Left renal cortex interstitium (tissue), 4 donors: ENCODE results near the gene ACKR4. TPM values are rescaled to one million over a fixed set of nuclear protein-coding genes. Genes with fewer than 3 reads are reported as not detected.
"Not testable (repeated sequence)": the region's sequence is repeated elsewhere in the genome, so short reads cannot be mapped to it uniquely, and the experiment has no call there.

ENCODE experiments used
- DNase-seq, 4 donors: peaks; one replicate each; pipeline ENCODE4 v3.0.0-alpha.2; 2013; ENCODE audit warnings: low read depth in 4 of 4, low spot score in 2 of 4, missing footprints in 1 of 4
- polyA plus RNA-seq, 4 donors: library from polyadenylated mRNA; unstranded; fragments of 120-200 nt; gene quantifications; one replicate each; pipeline ENCODE4 v1.2.1, GENCODE V29; 2013; ENCODE audit not compliant: insufficient read length in 4 of 4

ACKR4 gene
- polyA plus RNA-seq, 4 donors = 1.7 to 3.7 (median 2.3) TPM

DNA sequence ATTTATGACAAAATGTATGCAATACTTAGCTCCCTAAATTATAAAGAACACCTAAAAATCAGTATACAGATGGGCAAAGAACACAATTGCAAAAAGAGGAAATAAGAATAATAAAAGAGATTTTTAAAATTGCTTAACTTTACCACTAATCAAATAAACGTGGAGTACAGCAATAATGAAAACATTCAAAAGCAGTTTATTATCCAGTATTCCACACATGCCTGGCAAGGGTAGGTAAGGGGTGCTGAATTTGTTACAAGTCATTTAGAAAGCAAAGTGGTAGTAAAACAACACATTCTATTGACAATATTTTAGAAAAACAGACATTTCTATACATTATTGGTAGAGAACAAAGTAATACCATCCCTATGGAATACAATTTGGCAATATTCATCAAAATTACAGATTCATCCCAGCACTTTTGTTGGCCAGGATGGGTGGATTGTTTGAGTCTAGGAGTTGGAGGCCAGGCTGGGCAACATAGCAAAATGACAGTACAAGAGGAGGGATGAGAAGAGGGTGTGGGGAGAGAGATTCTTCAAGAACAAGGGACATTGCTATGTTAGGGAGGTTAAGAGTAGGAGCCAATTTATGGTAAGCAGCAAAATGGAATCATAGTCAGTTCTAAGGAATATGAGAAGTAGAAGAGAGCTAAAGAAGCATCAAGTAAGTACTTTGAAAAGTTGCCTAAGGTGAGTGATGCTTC is 3.7 kb upstream of the ACKR4 start:
- DNase-seq = no peak

- no peak for DNase-seq
Observed at GRCh38 chr3:132593947-132594323, 3.1 kb upstream of the ACKR4 start.

- no peak for DNase-seq
Observed at GRCh38 chr3:132594498-132594897, 2.6 kb upstream of the ACKR4 start.

GRCh38 chr3:132595014-132595413 is 2.1 kb upstream of the ACKR4 start:
- no peak for DNase-seq

DNA sequence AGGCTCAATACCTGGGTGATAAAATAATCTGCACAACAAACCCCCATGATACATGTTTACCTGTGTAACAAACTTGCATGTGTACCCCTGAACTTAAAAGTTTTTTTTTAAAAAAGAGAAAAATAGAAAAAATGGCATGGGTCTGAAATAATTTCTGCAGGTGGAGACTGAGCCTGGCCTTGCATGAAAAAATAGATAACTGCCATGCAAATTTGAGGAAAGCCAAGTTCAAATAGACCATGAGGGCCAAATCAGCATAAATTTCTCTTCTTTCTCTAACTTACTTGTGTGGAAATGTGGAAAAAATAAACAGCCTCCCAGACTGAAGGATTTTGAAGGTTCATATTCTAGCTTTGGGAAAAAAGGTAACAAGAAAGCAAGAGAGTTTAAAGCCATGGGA is 744 bp upstream of the ACKR4 start:
- no peak for DNase-seq

DNA sequence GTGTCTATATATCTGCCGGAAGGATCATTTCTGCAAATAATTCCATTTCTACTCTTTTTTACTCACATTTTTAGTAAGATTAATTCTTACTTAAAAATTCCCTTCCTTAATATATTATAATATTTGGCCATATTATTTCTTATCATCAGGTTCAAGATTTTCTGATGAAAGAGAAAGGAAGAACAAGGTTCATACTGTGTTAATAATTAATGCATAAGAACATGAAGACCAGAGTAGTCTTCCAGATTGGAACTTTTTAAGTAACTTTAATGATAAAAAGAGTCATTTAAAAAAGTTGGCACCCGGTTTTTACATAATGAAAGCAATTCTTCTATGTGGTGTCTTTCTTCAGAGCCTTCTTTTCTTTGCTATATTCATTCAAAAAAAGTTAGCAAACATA is 590 bp downstream of the ACKR4 start:
- no peak for DNase-seq

DNA sequence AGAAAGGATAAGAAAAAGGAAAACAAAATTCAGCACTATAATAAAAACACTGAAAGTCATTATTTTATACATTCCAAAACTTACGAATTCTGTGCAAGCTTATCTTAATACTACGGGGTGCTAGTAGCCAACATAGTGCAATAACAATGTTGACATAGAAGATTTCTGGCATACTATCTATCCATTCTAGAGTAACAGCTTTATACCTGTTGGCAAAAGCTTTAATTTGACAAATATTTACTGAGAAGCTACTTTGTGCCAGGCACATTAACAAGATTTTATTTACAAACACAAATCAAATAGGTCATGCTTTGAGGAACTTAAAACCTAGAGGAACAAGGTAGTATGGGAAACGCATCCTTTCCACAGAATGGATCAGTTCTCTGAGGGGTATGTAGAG is 1.1 kb downstream of the ACKR4 start:
- no peak for DNase-seq

DNA sequence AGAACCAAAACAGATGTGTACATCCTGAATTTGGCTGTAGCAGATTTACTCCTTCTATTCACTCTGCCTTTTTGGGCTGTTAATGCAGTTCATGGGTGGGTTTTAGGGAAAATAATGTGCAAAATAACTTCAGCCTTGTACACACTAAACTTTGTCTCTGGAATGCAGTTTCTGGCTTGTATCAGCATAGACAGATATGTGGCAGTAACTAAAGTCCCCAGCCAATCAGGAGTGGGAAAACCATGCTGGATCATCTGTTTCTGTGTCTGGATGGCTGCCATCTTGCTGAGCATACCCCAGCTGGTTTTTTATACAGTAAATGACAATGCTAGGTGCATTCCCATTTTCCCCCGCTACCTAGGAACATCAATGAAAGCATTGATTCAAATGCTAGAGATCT is 3.5 kb downstream of the ACKR4 start:
- not testable (repeated sequence) for DNase-seq

- DNase-seq = no peak
Observed at GRCh38 chr3:132605374-132605792, 8.3 kb downstream of the ACKR4 start.

GRCh38 chr3:132606085-132606484 is 9.0 kb downstream of the ACKR4 start:
- no peak for DNase-seq

DNA sequence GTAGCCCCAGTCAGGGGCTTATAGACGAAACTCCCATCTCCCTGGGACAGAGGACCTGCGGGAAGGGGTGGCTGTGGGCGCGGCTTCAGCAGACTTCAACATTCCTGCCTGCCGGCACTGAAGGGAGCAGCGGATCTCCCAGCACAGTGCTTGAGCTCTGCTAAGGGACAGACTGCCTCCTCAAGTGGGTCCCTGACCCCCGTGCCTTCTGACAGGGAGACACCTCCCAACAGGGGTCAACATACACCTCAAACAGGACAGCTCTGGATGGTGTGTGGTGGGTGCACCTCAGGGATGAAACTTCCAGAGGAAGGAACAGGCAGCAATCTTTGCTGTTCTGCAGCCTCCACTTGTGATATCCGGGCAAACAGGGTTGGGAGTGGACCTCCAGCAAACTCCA is 9.6 kb downstream of the ACKR4 start:
- DNase-seq = not testable (repeated sequence)

DNA sequence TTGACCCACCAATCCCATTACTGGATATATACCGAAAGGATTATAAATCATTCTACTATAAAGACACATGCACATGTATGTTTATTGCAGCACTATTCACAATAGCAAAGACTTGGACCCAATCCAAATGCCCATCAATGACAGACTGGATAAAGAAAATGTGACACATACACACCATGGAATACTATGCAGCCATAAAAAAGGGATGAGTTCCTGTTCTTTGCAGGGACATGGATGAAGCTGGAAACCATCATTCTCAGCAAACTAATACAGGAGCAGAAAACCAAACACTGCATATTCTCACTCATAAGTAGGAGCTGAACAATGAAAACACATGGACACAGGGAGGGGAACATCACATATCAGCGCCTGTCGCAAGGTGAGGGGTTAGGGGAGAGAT is 18.2 kb downstream of the ACKR4 start:
- DNase-seq = not testable (repeated sequence)

DNA sequence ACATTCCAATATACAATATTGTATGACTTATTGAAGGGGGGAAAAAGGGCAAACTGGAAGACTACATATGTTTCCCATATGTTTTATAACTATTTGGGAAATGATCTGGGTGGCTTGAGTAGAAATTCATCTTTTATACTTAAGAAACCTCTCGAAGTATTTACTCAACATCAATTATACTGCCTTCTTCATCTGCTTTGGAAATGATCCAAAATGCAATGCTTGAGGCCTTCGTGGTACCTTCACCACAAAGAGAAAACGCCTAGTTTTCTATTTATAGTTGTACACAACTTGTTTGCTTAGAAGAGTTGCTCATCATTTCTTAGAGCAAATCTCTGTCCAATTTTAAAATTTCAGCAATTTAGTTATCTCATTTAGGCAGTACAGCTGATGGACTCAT is 18.8 kb downstream of the ACKR4 start:
- no peak for DNase-seq

DNA sequence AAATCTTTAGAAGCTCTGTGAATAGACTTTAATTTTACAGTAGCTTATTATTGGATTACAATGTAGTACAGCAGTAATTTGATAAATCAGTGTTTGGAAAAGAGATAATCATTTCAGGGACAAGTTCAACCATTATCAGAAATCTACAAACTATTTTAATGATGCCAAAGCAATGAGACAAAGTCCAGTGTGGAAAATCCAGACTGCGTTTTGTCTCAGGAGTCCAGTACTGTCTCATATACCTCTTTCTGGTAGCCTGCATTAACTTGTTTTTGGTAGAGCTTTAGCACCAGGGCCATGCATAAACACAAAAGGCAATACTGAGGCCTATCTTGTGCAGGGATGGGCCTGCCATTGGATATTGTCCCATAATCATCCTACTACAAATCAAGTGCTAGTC is 19.7 kb downstream of the ACKR4 start:
- no peak for DNase-seq

DNA sequence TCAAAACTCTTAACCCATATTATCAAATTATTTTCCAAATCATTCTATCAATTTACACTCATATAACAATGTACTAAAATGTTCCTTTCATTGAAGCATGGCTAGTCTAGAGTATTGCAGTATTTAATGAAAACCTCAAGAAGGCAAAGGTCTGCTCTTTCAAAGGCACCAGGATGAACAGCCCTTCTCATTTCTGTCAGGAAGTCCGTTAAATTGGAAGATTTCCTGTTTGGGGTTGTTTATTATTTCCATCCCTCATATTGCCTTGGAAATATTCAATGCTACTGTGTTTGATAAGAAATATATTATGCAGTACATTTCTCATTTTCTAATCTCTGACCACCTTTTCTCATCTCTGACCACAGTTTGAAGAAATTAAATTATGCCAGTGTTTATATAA is 25.1 kb downstream of the ACKR4 start:
- DNase-seq = no peak

- no peak for DNase-seq
Observed at GRCh38 chr3:132622761-132623160, 25.7 kb downstream of the ACKR4 start.

DNA sequence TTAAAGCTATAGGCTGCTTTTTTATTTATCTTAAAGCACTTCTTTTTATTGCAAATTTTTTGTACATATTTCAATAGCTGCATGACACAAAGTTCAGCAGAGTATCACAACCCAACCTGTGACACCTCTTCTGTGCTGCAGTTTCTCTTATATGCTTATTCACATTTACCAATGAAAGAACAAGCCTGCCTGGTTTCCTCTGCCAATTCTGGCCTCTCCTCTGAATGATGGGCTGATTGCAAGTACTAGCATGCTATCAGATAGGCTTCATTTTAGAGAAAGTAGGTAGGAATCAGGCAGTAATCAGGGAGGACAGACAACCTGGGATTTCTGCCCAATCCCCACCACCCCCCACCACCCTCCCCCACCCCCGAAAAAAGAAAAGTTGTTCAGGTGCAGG is 26.6 kb downstream of the ACKR4 start:
- DNase-seq = no peak

DNA sequence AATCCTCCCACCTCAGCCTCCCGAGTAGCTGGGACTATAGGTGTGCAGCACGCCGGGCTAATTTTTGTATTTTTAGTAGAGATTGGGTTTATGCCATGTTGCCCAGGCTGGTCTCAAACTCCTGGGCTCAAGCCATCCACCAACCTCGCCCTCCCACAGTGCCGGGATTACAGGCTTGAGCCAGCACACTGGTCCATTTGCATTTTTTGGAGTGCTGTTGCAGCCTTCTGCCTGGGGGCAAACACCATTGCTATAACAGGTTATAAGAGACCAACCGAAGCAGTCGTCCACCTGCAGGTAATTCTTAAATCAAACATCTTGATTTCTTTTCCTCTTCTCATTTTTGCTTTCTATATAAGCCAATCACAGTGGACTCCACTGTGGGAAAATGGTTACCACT is 27.7 kb downstream of the ACKR4 start:
- DNase-seq = no peak

GRCh38 chr3:132625613-132626012 is 28.5 kb downstream of the ACKR4 start:
- no peak for DNase-seq

DNA sequence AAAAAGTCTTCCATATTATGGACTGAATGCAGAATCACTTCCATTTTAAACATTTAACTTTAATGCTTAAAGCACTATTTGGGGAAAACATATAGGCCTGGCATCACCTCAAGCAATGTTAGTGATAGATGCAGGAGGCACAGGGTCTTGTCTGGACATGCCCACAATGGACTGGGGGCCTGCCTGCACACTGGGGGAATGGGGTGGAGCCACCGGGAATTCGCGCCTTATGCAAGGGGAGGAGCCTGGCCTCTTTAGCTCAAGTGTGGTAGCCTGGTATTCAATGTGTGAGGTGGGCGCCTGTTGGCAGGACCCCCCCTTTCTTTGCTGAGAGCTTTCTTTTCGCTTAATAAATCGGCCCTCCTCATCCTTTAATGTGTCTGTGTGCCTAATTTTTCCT is 29.9 kb downstream of the ACKR4 start:
- no peak for DNase-seq

DNA sequence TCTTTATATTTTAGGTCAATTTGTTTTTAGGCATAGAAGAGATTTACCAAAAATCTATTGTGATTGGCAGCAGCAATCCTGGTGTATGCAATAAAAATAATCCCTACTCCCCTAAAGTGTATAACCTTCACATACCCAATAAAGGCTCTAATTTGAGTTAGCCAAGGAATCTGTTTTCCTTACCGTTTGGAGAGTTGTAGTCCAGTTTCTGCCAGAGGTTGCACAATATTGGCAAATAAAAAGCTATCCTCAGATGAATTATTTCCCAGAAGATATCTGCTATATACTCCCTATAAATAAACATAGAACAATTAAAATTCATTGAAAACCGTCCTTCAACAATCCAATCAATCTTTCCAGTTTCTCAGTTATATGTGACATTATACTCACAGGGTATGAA is 31.1 kb downstream of the ACKR4 start:
- DNase-seq = no peak

GRCh38 chr3:132629928-132630327 is 32.9 kb downstream of the ACKR4 start:
- no peak for DNase-seq

GRCh38 chr3:132630612-132631011 is 33.5 kb downstream of the ACKR4 start:
- no peak for DNase-seq
